A549 (cell line): ENCODE measurements around the gene PRAMEF1.

Experiments used
- JUN ChIP-seq, 2 experiments: fragments of >200 bp; sonication (Bioruptor Twin); formaldehyde crosslinking; IDR thresholded peaks; 2 replicates in 1 of 2; 3 replicates in 1 of 2; pipeline ENCODE4 v1.6.1; 2016 to 2017
- MYC ChIP-seq: IDR thresholded peaks from 2 replicates; pipeline ENCODE4 v1.6.1; 2012; ENCODE audit warnings: mild to moderate bottlenecking, inconsistent platforms, low read length, improper control_type of control experiment, borderline replicate concordance
- POLR2AphosphoS2 ChIP-seq: conservative IDR thresholded peaks from 2 replicates; pipeline ENCODE4 v1.6.1; 2012; ENCODE audit warnings: low read length, improper control_type of control experiment, inconsistent platforms

DNA sequence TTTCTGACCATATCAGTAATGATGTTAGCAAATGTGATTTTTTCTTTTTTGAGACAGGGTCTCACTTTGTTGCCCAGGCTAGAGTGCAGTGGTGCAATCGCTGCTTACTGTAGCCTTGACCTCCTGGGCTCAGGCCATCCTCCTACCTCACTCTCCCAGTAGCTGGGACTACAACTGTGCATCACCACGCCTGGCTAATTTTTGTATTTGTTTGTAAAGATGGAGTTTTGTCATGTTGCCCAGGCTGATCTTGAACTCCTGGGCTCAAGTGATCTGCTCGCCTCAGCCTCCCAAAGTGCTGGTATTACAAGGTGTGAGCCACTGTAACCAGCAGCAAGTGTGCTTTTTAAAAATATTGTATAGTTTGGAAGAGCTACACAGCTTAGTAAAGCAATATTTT is 49.3 kb upstream of the PRAMEF1 start:
- TF ChIP-seq MYC (no peak), POLR2AphosphoS2 (no peak), JUN (IDR thresholded peaks at IDR 0.05) (no peak)
